ENCODE data around the gene RELB. TPM values are rescaled to one million over a fixed set of nuclear protein-coding genes. Genes with fewer than 3 reads are reported as not detected.

RELB gene
- total and polyA plus RNA-seq, 8 donors = 8.3 to 33.5 (median 17.5) TPM

DNA sequence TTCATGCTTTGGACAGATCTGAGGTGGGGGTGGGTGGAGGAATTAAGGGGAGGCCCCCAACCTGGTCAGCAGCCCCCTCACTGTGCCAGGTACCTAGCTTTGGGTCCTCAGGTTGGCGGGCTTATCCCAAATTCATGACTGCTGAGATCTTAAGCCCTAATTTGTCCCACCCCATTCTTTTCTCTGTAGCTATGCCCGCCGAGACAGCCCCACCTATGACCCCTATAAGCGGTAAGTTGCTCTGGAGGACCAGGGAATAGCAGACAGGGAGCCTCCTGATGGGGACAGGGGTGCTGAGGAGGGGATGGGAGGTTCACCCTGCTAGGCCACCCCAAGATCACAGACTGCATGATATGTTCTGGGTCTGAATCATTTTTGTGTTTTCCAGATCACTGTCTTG is 60.7 kb downstream of the RELB start:
- no peak for TF ChIP-seq CTCF (IDR thresholded peaks at IDR 0.05)
- Histone ChIP-seq H3K4me3 (no peak overlapping the region), H3K9me3 (no peaks in the 10 kb centered on the region), H3K4me1 (no peaks in the 10 kb centered on the region), H3K27ac (no peak overlapping the region), H3K36me3 (peaks cover 6 to 85% (median 56%) of the 10 kb centered on the region in 3 donors), H3K27me3 (no peaks in the 10 kb centered on the region)
- intact Hi-C loops (cut with DNase I) = no loop called here
- FAIRE-seq = no peak
- ATAC-seq = no peak
- DNase-seq = no peak
- whole genome bisulfite sequencing, 2 donors = 94 to 96% methylated on average over 4 of the region's 4 CpGs

- 95% methylated on average over 83 to 85 of the region's 85 CpGs for WGBS, 2 donors
- no peak for TF ChIP-seq CTCF (IDR thresholded peaks at IDR 0.05)
- H3K4me3 ChIP-seq = no peak overlapping the region
- H3K4me1 ChIP-seq = no peaks in the 10 kb centered on the region
- H3K27ac ChIP-seq = no peak overlapping the region
- H3K36me3 ChIP-seq = peaks cover under 1 to 85% (median 50%) of the 10 kb centered on the region in 3 donors
- intact Hi-C loops (cut with DNase I) = no loop called here
- DNase-seq (no peak), FAIRE-seq (no peak), ATAC-seq (no peak)
- no peaks in the 10 kb centered on the region for H3K27me3 ChIP-seq
- H3K9me3 ChIP-seq = no peaks in the 10 kb centered on the region
These were observed 62.9 kb downstream of the RELB start for GRCh38 chr19:45063851-45064801.

GRCh38 chr19:45066921-45067661 is 65.8 kb downstream of the RELB start:
- Histone ChIP-seq H3K36me3 (peaks cover 0 to 72% (median 28%) of the 10 kb centered on the region in 3 donors), H3K9me3 (no peaks in the 10 kb centered on the region), H3K27ac (no peak overlapping the region), H3K4me3 (no peak overlapping the region), H3K27me3 (no peaks in the 10 kb centered on the region), H3K4me1 (no peaks in the 10 kb centered on the region)
- TF ChIP-seq CTCF (IDR thresholded peaks at IDR 0.05) = no peak
- ATAC-seq = no peak
- WGBS, 2 donors = 95 to 97% methylated on average over 34 to 38 of the region's 38 CpGs
- no peak for FAIRE-seq
- intact Hi-C loops (cut with DNase I) = no loop called here
- no peak for DNase-seq

DNA sequence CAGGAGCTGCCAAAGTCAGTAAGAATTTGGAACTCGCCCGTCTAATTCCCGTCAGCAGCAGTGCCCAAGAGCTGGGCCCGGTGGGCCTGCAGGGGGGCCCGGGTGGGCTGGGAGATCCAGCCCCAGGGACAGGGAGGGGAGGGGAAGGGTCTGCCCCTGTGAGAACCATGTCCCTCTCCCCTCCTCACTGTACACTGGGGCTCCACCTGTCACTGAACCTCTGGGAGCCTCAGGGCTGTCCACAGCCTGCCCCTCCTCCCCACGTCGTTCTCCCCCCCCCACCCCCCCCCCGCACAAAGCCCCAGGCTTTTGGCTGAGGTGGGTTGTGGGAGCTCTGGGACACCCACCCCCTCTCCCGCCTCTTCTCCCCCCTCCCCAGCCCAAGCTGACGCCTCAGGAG is 66.8 kb downstream of the RELB start:
- no peaks in the 10 kb centered on the region for H3K9me3 ChIP-seq
- peaks cover 0 to 65% (median 28%) of the 10 kb centered on the region in 3 donors for H3K36me3 ChIP-seq
- H3K27ac ChIP-seq = no peak overlapping the region
- FAIRE-seq (no peak), ATAC-seq (no peak), DNase-seq (no peak)
- H3K27me3 ChIP-seq = no peaks in the 10 kb centered on the region
- whole genome bisulfite sequencing, 2 donors = 80 to 92% methylated on average over 5 to 6 of the region's 10 CpGs
- no peaks in the 10 kb centered on the region for H3K4me1 ChIP-seq
- intact Hi-C loops (cut with DNase I) = no loop called here
- H3K4me3 ChIP-seq = no peak overlapping the region
- TF ChIP-seq CTCF (IDR thresholded peaks at IDR 0.05) = no peak

Data from pancreas (tissue), 10 donors.